HG02870 (cell line): ENCODE data around the gene COX19.
"Not testable (repeated sequence)": the region's sequence is repeated elsewhere in the genome, so short reads cannot be mapped to it uniquely, and the experiment has no call there.

ENCODE experiments used
- ATAC-seq: cut with Tn5 transposase; IDR thresholded peaks from one replicate; pipeline ENCODE4 v1.9.1; 2021; ENCODE audit warnings: mild to moderate bottlenecking, moderate library complexity; ENCODE audit not compliant: unreplicated experiment

The COX19 gene

GRCh38 chr7:949021-949934 is 26.1 kb downstream of the COX19 start:
- ATAC-seq = no peak

- ATAC-seq = no peak
Observed at GRCh38 chr7:947391-948210, 27.7 kb downstream of the COX19 start.

GRCh38 chr7:946256-946996 is 28.9 kb downstream of the COX19 start:
- ATAC-seq = no peak

GRCh38 chr7:945556-946255 is 29.6 kb downstream of the COX19 start:
- no peak for ATAC-seq

- no peak for ATAC-seq
Observed at GRCh38 chr7:945147-945555, 30.2 kb downstream of the COX19 start.

- no peak for ATAC-seq
Observed at GRCh38 chr7:944744-945143, 30.6 kb downstream of the COX19 start.

- ATAC-seq = not testable (repeated sequence)
Observed at GRCh38 chr7:943793-944192, 31.6 kb downstream of the COX19 start.

GRCh38 chr7:940599-941408 is 34.5 kb downstream of the COX19 start:
- ATAC-seq = no peak

- ATAC-seq = no peak
Observed at GRCh38 chr7:939843-940242, 35.5 kb downstream of the COX19 start.

- no peak for ATAC-seq
Observed at GRCh38 chr7:938546-939185, 36.7 kb downstream of the COX19 start.

GRCh38 chr7:937856-938484 is 37.4 kb downstream of the COX19 start:
- ATAC-seq = no peak

GRCh38 chr7:936386-937054 is 38.8 kb downstream of the COX19 start:
- ATAC-seq = peak; percentile 84

GRCh38 chr7:935874-936385 is 39.4 kb downstream of the COX19 start:
- ATAC-seq = no peak

- no peak for ATAC-seq
Observed at GRCh38 chr7:935164-935873, 40.0 kb downstream of the COX19 start.

- no peak for ATAC-seq
Observed at GRCh38 chr7:934469-935163, 40.7 kb downstream of the COX19 start.

GRCh38 chr7:932651-932975 is 42.7 kb downstream of the COX19 start:
- ATAC-seq = no peak
